A549 (cell line): ENCODE data around the gene AUTS2.

Experiments used
- CHD2 ChIP-seq: fragments of 150-350 bp; IDR thresholded peaks from 2 replicates; pipeline ENCODE4 v1.6.1; 2014; ENCODE audit warnings: low read length; ENCODE audit not compliant: partially characterized antibody
- CTCF ChIP-seq: fragments of >200 bp; sonication (Bioruptor Twin); formaldehyde crosslinking; IDR thresholded peaks from 3 replicates; pipeline ENCODE4 v1.5.1; 2016
- ELK1 ChIP-seq: fragments of 150-350 bp; IDR thresholded peaks from 2 replicates; pipeline ENCODE4 v1.6.1; 2014; ENCODE audit warnings: low read depth, mild to moderate bottlenecking, low read length
- HOXA7 ChIP-seq: fragments of 250-450 bp; sonication (Bioruptor Pico); IDR thresholded peaks from 2 replicates; pipeline ENCODE4 v1.5.0; 2020; ENCODE audit warnings: mild to moderate bottlenecking, moderate library complexity
- KDM1A ChIP-seq: fragments of 200-600 bp; sonication (generic); IDR thresholded peaks from 2 replicates; pipeline ENCODE4 v1.6.1; 2016; ENCODE audit warnings: low read depth, mild to moderate bottlenecking
- MAZ ChIP-seq: fragments of 150-350 bp; IDR thresholded peaks from 2 replicates; pipeline ENCODE4 v1.6.1; 2014; ENCODE audit warnings: antibody characterized with exemption, low read depth, low read length, borderline replicate concordance
- POLR2A ChIP-seq: IDR thresholded peaks from 2 replicates; pipeline ENCODE4 v1.6.1; 2012; ENCODE audit warnings: mild to moderate bottlenecking, low read length
- RARB ChIP-seq: fragments of 250-450 bp; sonication (Bioruptor Pico); IDR thresholded peaks from 2 replicates; pipeline ENCODE4 v1.8.0; 2021; ENCODE audit warnings: mild to moderate bottlenecking, moderate library complexity
- RFX5 ChIP-seq: fragments of 450-650 bp; IDR thresholded peaks from 2 replicates; pipeline ENCODE4 v1.7.1; 2014; ENCODE audit warnings: antibody characterized with exemption, mild to moderate bottlenecking, moderate library complexity
- SMC3 ChIP-seq: fragments of >200 bp; sonication (Bioruptor Twin); formaldehyde crosslinking; IDR thresholded peaks from 3 replicates; pipeline ENCODE4 v1.6.1; 2018; ENCODE audit warnings: inconsistent platforms
- TF ChIP-seq, protein P1 (sequence below): IDR thresholded peaks from 2 replicates; pipeline ENCODE4 v1.6.1; 2012
- TF ChIP-seq, protein P2 (sequence below): fragments of 450-650 bp; IDR thresholded peaks from 2 replicates; pipeline ENCODE4 v1.6.1; 2014; ENCODE audit warnings: antibody characterized with exemption

DNA sequence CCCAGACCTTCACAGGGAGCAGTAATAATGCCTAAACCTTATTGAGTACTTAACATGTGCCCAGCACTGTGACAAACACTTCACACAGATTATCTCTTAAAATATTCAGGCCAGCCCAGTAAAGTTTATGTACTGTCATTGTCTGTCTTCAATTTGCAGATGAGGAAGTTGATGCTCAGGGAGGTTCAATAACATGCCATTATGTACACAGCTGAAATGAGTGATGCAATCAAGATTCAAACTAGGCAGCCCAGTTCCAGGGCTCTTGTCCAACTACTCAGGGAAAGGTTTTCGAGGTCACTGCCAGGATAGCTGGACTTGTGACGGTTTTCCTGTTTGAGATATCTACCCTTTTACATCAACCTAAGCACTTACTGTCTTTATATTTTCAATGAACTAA is 56.1 kb downstream of the AUTS2 start:
- TF ChIP-seq POLR2A (no peak), CTCF (no peak), RARB (no peak), ELK1 (no peak), MAZ (no peak), RFX5 (no peak), SMC3 (no peak), HOXA7 (CRISPR knock-in tag) (no peak), CHD2 (no peak), KDM1A (no peak)
- TF ChIP-seq, protein P1, sequence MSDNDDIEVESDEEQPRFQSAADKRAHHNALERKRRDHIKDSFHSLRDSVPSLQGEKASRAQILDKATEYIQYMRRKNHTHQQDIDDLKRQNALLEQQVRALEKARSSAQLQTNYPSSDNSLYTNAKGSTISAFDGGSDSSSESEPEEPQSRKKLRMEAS: no peak
- TF ChIP-seq, protein P2, sequence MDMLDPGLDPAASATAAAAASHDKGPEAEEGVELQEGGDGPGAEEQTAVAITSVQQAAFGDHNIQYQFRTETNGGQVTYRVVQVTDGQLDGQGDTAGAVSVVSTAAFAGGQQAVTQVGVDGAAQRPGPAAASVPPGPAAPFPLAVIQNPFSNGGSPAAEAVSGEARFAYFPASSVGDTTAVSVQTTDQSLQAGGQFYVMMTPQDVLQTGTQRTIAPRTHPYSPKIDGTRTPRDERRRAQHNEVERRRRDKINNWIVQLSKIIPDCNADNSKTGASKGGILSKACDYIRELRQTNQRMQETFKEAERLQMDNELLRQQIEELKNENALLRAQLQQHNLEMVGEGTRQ: no peak
